Stimulated activated CD4-positive, alpha-beta T cell treated with anti-CD3 and anti-CD28 coated beads, Interleukin-4, amount 100 ng/mL, for 48 hours (primary cell): ENCODE data around the gene AGBL1.

Experiments
- DNase-seq, 2 donors: peaks; one replicate each; pipeline ENCODE4 v3.0.0-alpha.2; 2020; ENCODE audit warnings: low read depth in 2 of 2

The AGBL1 gene

GRCh38 chr15:86644339-86644738, 564.7 kb downstream of the AGBL1 start:
- DNase-seq = no peak

DNA sequence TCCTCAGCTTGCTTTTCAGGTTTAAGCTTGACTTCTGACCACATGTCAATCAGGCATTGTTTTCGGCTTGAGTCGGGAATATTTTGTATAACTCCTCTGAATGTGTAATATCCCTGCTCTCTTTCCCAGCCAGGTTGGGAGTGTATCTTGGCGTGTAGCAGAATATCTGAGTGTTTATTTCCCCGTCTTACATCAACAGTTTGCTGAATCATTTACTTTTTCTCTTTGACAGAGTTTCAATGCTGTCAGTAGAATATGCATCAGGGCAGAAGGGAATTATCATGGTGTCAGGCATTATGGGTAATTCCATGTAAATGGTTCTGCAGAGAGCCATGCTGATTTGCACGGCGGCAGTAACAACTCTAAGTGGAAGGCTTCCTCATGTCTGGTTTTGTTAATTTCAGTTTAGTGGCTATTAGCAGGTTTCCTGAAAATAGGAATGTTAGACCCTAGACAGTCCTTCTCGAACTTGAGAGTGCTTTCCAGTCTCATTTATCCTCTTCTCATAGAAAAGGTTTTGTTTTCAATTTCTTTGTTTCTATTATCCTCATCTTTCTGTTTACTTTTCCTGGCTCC, 566.3 kb downstream of the AGBL1 start:
- DNase-seq = no peak

DNA sequence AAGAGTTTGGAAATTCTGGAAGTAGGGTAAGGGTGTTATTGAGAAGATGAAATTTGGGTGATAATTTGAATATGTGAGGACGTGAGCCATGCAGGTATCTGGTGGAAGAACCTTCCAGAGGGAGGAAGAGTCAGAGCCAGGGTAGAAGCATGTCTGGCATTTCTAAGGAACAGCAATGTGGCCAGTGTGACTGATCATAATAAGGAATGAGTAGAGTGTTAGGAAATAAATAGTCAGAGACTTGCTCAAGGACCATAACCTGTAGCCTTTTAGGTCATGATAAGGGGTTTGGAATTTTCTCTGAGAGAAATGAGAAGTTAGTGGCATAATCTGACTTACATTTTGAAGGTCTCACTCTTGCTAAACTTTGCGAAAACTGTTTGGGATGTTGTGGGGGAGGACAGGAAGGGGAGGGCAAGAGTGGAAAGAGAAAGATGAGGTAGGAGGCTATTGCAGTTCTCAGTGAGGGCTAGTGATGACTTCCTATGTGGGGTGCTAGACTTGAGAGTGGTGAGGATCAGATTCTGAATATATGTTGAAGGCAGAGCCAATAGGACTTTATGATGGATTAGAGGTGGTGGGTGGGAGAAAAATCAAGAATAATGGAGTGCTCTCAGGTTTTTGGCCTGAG, 568.3 kb downstream of the AGBL1 start:
- DNase-seq = peak in 1 of 2 donors; percentile 23

DNA sequence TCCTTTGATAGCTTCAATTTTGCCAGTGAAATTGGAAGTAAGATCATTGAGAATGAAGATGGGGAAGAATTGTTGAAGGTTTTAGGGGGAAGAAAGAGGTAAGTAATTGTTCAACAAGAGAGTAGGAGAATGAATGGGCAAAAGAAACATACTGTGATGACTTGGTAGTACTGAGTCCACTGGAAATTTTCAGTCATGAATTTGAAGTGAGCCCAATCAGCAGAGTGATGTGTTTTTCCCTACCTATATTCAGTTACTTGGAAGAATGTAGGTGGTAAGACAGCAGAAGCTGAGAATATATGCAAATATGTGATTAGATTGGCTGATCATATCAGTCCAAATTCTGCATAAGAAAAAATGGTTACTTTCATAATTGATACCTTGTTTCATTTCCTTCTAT, 569.6 kb downstream of the AGBL1 start:
- DNase-seq = no peak

GRCh38 chr15:86650094-86650493, 570.4 kb downstream of the AGBL1 start:
- DNase-seq = peak in 1 of 2 donors; percentile 10

DNA sequence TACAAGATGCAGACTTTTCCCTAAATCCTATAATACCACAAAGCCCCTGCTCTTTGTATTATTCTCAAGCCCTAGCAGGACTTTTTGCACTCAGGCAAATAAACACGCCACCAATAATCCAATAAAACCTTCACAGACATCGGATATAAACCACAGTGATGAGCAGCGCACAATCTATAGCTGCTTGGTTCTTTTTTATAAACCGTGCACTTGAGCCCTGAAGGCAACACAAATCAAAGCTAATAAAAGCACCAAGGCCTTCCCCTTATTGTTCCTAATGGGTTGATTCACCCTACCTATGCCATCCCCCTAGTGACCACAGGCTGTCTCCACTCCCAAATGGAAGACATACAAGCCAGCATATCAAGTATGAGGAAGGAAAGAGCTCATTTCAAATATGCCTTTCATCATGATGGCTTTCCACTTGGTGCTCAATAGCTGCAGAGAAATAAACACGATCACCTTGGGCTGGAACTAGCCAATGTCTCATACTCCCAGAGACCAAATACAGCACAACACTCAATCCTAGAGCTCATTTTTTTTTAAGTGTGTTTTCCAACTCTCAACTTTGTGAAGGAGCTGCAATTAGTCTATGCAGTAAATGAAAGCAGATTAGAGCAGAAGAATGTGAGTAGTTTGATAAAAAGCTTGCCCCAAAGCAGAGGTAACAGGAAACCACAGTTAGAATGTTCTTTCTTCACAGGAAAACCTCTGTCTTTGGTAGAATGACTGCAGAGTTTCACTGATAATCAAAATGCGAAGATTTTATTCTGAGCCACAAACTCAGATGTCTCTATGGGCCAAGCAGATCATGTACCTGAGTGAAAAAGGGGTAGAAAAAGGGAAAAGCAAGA, 573.9 kb downstream of the AGBL1 start:
- no peak for DNase-seq

DNA sequence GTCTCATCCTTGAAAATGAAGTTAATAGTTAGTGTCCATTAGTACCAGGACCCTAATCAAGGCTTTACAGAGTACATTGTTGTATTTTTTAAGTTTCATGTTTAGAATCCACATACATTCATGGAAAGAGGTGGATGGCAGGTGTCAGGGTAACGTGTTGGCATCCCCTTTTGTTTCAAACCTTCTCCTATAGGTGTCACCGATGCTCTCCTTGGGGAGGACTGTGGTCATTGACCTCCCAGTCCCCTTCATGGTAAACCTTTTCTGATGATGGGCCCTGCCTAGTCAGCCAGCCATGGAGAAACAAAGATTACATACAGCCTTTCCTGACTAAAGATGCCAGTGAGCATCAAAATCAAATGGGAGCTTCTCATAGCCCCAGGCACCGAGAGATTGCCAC, 574.8 kb downstream of the AGBL1 start:
- DNase-seq = no peak

DNA sequence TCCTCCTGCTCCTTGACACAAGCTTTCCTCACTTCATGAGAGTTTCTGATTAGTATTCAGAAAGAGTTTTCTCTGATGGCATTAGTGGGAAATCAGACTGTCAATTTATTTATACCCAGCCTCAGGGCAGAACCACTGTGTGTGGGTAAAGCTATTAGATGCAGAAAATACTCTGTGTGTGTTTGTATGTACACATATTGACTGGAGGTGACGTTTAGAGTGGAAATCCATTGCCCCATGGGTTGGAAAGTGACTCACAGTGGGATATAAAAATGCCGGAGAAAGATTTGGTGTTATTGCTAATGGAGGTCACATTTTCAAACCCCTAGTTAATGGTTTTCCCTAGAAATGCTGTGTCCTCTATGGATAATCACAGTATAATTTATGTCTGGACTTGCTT, 577.6 kb downstream of the AGBL1 start:
- DNase-seq = no peak

- no peak for DNase-seq
These were observed 580.2 kb downstream of the AGBL1 start for GRCh38 chr15:86659724-86660411.

DNA sequence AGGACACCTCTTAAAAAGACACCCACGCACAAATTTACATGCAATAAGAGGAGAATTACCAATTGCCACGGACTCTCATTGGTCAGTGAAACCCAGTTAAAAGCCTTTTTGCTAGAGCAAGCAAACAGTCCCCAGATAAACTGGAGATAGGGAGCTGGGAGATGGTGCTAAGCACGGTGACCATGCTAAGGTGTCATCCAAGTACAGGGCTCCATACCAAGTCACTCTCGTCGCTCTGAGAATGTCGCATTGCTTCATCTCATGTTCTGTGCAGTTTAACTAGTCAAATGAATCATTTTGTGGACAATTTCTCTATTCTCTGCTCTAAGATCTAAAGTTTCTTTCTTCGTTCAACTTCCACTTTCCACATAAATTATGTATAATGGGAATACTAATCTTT, 581.9 kb downstream of the AGBL1 start:
- no peak for DNase-seq

DNA sequence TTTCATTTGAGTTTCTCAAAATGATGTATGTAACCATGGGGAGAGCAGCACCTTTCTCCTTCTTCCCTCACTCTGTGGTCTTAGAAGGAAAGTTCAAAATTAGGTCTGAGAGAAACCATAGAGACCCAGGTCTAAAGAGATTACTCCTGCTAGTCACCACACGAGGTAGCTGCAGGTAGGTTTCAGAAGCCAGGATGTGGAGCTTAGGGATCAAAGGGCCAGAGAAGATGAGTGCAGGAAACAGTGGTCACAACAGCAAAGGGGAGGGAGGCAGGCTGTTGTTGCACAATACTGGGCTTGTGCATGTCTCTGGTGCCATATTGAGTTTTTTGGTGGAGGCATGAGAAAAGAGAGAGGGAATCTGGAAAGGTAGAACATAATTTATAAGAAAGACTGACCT, 583.6 kb downstream of the AGBL1 start:
- DNase-seq = no peak

- no peak for DNase-seq
These were observed 584.3 kb downstream of the AGBL1 start for GRCh38 chr15:86663979-86664378.

DNA sequence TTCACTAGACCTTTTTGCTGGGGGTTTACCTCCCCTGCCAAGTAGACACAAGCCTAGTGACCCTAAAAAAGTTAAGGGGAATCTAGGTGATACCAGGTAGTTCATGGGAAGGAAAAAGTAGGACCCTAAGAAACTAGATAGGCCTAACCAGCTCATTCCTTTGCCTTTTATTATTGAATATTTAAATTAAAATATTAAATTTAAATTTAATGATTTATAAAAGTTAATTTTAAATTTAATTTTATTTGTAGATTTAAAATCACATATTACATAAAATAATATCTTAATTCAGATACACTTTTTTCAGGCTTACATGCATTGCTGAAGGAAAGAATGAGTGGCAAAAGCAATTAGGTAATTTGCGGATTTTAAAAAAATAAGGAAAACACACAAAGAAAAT, 584.9 kb downstream of the AGBL1 start:
- no peak for DNase-seq

DNA sequence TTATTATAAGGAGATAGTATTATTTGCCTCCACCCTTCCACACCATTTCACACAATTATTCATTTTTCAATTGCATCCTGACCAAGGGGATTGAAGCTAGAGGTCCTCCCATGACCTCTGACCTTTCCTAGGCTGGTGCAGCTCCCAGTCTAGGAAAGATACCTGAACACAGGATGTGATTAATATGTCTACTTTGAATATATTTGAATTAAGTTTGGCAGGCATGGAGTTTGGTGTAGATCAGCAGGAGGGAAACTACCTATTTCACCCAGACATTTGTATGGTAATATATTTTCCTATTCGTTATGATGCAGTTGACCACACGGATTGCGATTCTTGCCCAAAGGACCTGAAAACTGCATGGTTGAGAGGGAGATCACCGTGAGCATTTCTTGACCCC, 596.3 kb downstream of the AGBL1 start:
- DNase-seq = no peak

GRCh38 chr15:86677278-86677677, 597.6 kb downstream of the AGBL1 start:
- no peak for DNase-seq

GRCh38 chr15:86685263-86685662, 605.6 kb downstream of the AGBL1 start:
- no peak for DNase-seq

DNA sequence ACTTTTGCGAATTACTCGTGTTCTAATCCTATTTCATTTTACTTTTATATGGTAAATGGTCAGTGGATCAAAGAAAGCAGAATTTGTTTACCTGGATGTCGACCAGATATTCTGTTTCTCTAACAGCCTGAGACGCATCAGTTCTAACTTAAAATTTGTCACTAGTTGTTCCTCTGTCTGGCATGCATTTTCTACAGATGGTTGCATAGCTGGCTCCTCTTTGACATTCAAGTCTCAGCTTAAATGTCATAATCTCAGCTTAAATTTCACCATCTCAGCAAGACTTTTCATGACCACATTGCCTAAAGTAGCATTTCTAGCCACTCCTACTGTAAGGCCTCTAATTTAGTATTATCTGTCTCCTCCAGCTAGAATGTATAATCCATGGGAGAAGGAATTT, 609.3 kb downstream of the AGBL1 start:
- no peak for DNase-seq

GRCh38 chr15:86690566-86690965, 610.9 kb downstream of the AGBL1 start:
- DNase-seq = no peak

- DNase-seq = no peak
These were observed 611.5 kb downstream of the AGBL1 start for GRCh38 chr15:86691091-86691663.

DNA sequence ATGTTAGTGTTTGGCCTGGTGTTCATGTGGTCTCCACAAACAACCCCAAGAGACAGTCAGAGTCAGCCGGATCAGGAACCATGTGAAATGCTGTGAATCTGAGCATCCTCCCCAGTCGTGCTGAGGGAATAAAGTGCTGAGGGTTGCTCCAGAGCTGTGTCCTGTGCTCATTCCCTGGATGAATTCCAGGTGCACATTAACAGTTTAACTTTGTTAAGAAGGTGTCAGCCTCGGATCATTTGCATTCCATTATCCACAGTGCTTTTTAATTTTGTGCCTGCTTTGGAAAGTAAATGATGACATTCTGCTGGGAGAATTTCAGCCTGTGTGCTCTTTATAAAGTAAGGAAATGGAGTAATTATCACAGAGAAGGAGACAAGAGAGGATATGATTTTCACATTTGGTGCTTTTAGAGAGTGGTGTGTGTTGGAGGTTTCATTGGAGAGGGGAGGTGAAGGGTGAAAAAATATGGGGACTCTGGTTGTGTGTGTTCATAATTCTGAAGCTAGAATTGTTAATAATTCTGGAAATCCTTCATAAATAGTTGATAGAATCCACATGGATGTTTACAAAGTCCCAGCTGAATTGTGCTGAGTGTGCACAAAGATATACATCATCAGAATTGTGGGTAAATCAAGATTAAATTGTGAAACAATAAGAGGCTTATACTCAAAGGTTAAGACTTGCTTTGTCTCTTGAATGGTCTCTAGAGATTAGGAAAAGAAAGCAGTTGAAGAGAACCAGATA, 621.4 kb downstream of the AGBL1 start:
- DNase-seq = no peak

DNA sequence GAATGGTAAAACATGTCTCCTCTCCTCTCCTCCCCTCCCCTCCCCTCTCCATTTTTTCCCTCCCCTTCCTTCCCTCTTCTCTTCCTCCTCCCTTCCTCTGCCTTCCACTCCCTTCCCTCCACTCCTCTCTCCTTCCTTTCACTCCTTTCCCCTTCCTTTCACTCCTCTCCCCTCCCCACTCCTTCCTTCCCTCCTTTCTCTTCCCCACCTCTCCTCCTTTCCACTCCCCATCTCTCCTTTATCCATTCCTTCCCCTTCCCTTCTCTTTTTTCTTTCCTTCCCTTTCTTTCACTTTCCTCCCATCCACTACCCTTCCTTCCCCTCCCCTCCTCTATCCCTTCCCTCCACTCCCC, 621.9 kb downstream of the AGBL1 start:
- no peak for DNase-seq

DNA sequence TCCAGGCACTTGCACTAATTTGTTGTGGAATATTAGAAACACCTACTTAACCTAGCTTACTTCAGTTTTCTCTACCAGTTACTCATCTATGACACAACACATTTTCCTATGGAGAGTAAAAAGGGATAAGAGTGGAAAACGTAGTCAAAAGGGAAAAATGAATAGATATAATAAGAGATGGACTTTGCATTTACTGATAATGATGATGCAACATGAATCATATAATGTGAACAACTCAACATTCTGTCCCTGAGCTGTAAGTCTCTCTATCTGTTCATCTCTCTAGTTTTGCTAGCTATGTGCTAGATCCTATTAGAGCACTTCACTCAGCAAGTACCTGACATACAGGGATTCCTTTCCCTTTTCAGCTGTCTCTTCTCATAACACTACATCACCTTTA, 627.1 kb downstream of the AGBL1 start:
- DNase-seq = no peak
